T-helper 2 cell (primary cell): ENCODE results near the gene KSR1.
"Not testable (repeated sequence)": the region's sequence is repeated elsewhere in the genome, so short reads cannot be mapped to it uniquely, and the experiment has no call there.

ENCODE experiments used
- DNase-seq, 5 experiments: peaks; one replicate each; pipeline versions ENCODE4 v3.0.0 to v3.0.0-alpha.2; 2012 to 2022

KSR1 gene

DNA sequence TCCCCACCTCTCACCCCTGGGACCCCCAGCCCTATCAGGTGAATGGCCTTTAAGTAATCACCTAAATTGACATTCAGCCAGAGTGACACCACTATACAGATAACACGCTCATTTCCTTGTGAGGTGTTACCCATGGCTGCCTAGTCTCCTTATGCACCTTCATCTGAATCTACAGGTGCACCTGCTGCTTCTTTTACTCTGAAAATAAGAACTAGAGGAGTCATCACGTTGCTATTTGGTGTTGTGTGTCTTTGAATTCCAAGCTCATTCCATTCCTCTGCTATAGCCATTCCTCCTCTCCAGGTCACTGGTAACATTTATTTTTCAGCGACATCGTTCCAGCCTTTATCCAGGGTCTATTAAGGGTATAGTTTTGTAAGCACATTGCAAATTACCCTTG lies 184.5 kb downstream of the KSR1 start:
- DNase-seq: no peak

GRCh38 chr17:27644586-27644985 lies 188.3 kb downstream of the KSR1 start:
- no peak for DNase-seq

- DNase-seq: not testable (repeated sequence)
Measured at GRCh38 chr17:27645621-27646020, 189.4 kb downstream of the KSR1 start.

GRCh38 chr17:27646232-27646631 lies 190.0 kb downstream of the KSR1 start:
- DNase-seq: no peak

- no peak for DNase-seq
Measured at GRCh38 chr17:27647765-27648164, 191.5 kb downstream of the KSR1 start.

GRCh38 chr17:27649111-27649571 lies 192.9 kb downstream of the KSR1 start:
- DNase-seq: not testable (repeated sequence)

GRCh38 chr17:27649929-27650328 lies 193.7 kb downstream of the KSR1 start:
- DNase-seq: no peak

DNA sequence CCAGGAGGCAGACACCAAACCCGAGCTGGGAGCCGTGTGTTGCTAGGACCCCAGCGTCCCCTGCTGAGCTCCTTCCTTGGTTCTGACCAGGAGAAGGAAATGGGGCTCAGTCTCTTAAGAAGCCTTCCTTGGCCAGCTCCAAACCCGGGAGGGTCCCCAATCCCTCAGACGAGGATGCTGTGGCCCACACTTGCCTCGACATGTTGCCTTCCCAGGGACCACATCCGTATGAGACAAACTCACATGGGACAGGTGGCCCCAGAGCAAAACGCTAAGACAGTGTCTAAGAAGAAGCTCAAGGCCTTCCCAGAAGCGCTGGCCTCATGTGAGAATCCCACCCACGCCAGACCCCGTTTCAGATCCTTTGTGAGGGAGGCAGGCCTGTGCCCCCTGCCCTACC lies 194.6 kb downstream of the KSR1 start:
- DNase-seq: no peak

DNA sequence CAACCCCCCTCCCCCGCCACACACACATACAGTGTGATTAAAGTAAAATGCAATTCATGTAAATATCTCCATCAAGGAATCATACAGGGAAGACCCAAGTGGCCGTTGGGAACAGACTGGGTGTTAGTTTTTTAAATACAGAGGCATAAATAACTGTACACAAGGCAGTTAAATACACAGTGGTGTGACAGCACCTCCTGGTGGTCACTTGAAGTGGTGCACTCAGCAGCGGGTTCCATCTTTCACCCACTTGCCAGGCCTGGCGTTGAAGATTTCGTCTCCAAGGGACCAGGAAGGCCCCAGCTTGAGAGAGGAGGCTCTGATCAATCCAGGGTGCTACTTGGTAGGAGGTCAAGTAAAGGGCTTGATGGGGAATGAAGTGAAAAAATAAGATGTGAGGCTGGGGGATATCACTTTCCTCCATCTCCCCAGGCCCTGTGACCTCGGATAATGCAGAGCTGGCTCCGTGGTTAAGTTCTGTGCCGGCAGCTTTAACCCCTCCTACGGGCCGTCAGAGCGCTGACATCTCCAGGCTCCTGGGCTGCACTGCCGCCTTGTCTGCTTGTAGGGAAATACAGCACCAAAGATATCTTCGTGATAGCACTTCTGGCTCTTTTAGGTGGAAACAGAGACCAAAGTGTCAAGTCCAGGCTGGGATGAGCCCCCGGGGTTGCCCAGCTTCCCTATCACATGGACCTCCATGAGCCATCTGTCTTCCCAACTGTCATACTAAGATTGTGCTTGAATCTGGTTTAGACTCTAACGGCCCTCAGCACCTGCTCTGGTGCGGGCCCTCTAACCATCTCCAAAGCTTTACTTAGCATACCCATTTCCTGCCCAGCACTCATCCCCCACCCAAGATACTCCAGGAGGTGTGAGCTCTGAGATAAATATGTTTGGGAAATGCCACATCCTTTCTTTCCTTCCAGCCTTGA lies 195.4 kb downstream of the KSR1 start:
- peak; percentile 16 to 65 (median 46) for DNase-seq

GRCh38 chr17:27653449-27653971 lies 197.3 kb downstream of the KSR1 start:
- not testable (repeated sequence) for DNase-seq

GRCh38 chr17:27654136-27654535 lies 197.9 kb downstream of the KSR1 start:
- no peak for DNase-seq

- DNase-seq: peak; percentile 31 to 72 (median 51)
Measured at GRCh38 chr17:27654654-27655524, 198.6 kb downstream of the KSR1 start.

GRCh38 chr17:27655525-27656111 lies 199.4 kb downstream of the KSR1 start:
- not testable (repeated sequence) for DNase-seq

- not testable (repeated sequence) for DNase-seq
Measured at GRCh38 chr17:27656620-27657019, 200.4 kb downstream of the KSR1 start.

DNA sequence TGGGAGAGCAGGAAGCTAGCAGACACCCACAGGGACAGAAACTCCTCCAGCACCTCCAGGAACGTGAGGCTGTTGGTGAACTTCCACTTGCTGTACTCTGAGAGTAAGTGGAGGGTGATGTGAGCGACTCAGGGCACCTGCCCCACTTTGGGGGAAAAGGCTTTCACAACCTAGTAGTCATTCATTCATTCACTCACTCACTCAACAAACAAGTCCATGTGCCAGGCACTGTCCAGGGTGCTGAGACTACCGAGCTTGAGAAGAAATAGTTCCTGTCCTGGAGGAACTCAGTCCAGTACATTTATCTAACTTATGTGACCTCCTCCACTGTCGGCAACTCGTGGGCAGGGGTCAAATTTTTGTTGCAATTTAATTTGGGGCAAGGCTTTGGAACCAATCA lies 201.4 kb downstream of the KSR1 start:
- DNase-seq: peak in 1 of 5 experiments; percentile 11

- DNase-seq: no peak
Measured at GRCh38 chr17:27659683-27660082, 203.4 kb downstream of the KSR1 start.

DNA sequence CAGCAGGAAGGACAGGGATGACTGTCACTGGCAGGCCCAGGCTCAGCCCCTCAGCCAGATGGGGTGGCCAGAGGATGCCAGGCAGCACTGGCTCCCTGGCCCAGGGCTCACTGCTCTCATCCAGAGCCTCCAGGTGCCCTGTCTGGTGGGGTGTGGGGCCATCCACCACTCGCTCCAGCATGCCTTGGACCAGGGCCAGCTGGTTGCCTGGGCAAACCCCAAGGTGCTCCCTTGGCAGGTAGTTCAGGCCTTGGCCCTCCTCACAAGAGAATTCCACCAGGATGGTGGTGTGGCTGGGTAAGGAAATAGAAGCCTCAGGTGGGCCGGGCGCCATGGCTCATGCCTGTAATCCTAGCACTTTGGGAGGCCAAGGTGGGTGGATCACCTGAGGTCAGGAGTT lies 204.2 kb downstream of the KSR1 start:
- DNase-seq: no peak

- no peak for DNase-seq
Measured at GRCh38 chr17:27663936-27664605, 207.8 kb downstream of the KSR1 start.

DNA sequence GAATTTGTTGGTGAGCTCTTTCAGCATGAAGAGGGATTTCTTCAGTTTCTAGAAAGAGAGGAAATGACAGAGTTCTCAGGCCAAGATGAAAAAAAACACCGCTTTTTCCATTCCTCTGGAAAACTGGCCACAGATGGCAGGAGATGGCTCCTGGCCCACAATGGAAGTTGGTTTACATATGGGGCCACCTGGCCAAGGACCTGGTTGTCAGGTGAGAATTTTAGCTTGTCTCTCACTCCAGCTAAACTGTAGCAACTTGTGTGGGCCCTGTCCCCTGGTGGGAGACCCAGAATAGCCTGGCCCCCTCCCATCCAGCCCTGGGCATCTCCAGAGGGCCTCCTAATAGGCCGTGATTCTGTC lies 208.3 kb downstream of the KSR1 start:
- DNase-seq: no peak

- DNase-seq: no peak
Measured at GRCh38 chr17:27665549-27665948, 209.3 kb downstream of the KSR1 start.

GRCh38 chr17:27666270-27666669 lies 210.0 kb downstream of the KSR1 start:
- DNase-seq: not testable (repeated sequence)
